Measurements from ENCODE around the gene TRIM31. TPM values are rescaled to one million over a fixed set of nuclear protein-coding genes. Genes with fewer than 3 reads are reported as not detected.

TRIM31 gene
- polyA plus RNA-seq, 1 donor from 2014 or later, result not detected

- Histone ChIP-seq H3K27me3 (ENCODE audit: insufficient read depth, low read depth, low read length) (no peaks in the 10 kb centered on the region), H3K9me2 (ENCODE audit: insufficient read depth, low read length) (no peaks in the 10 kb centered on the region), H3K9me3 (ENCODE audit: low read length) (no peaks in the 10 kb centered on the region), H2AFZ (ENCODE audit: low read depth, low read length) (peak within 1 kb of the TSS; percentile 93), H3K4me2 (ENCODE audit: low read length) (peak within 1 kb of the TSS; percentile 98), H3K4me3 (ENCODE audit: low read length) (peak within 1 kb of the TSS; percentile 89), H3K36me3 (ENCODE audit: insufficient read depth, low read length) (no peaks in the 10 kb centered on the region), H3F3A (ENCODE audit: insufficient read depth, low read length, poor library complexity, severe bottlenecking) (peaks cover 7% of the 10 kb centered on the region), H4K20me1 (ENCODE audit: insufficient read depth) (no peaks in the 10 kb centered on the region), H3K27ac (ENCODE audit: low read length) (peak within 1 kb of the TSS; percentile 95), H3K79me2 (replicated peaks; ENCODE audit: insufficient read depth, low read length) (peaks cover 16% of the 10 kb centered on the region), H3K9ac (ENCODE audit: low read length) (peak within 1 kb of the TSS; percentile 93)
- peak; percentile 27 for TF ChIP-seq RAD21 (conservative IDR thresholded peaks at IDR 0.05)
- TF ChIP-seq EZH2 (IDR thresholded peaks at IDR 0.05; ENCODE audit: borderline replicate concordance, insufficient read depth, low read length, poor library complexity, severe bottlenecking), result no peak
- TF ChIP-seq SMC3 (conservative IDR thresholded peaks at IDR 0.05; ENCODE audit: poor library complexity), result peak; percentile 13
- TF ChIP-seq POLR2AphosphoS5 (IDR thresholded peaks at IDR 0.05), result peak; percentile 94
- no peak for TF ChIP-seq CTCF (IDR thresholded peaks at IDR 0.05; ENCODE audit: poor library complexity, severe bottlenecking)
- peak; percentile 71 for TF ChIP-seq MXI1 (conservative IDR thresholded peaks at IDR 0.05; ENCODE audit: poor library complexity, severe bottlenecking)
- peak; percentile 92 for TF ChIP-seq TAF1 (IDR thresholded peaks at IDR 0.05; ENCODE audit: low read depth)
- peak; percentile 65 for TF ChIP-seq EP300 (conservative IDR thresholded peaks at IDR 0.05; ENCODE audit: poor library complexity, severe bottlenecking)
- TF ChIP-seq REST (IDR thresholded peaks at IDR 0.05; ENCODE audit: borderline replicate concordance), result no peak
These were observed 51.6 kb downstream of the TRIM31 start, which contains the start of gene POLR1H for GRCh38 chr6:30061092-30061857. Gene POLR1H (plus strand): TSS chr6:30061265. CDS start chr6:30061525, 260 bp downstream.

- Histone ChIP-seq H3K9me2 (ENCODE audit: insufficient read depth, low read length) (no peaks in the 10 kb centered on the region), H2AFZ (ENCODE audit: low read depth, low read length) (peak overlapping the region; percentile 93), H3K79me2 (replicated peaks; ENCODE audit: insufficient read depth, low read length) (peaks cover 16% of the 10 kb centered on the region), H4K20me1 (ENCODE audit: insufficient read depth) (no peaks in the 10 kb centered on the region), H3K9me3 (ENCODE audit: low read length) (no peaks in the 10 kb centered on the region), H3K27ac (ENCODE audit: low read length) (peak overlapping the region; percentile 95), H3K4me2 (ENCODE audit: low read length) (peak overlapping the region; percentile 98), H3K27me3 (ENCODE audit: insufficient read depth, low read depth, low read length) (no peaks in the 10 kb centered on the region), H3K36me3 (ENCODE audit: insufficient read depth, low read length) (no peaks in the 10 kb centered on the region), H3K9ac (ENCODE audit: low read length) (peak overlapping the region; percentile 93), H3K4me3 (ENCODE audit: low read length) (peak overlapping the region; percentile 89), H3F3A (ENCODE audit: insufficient read depth, low read length, poor library complexity, severe bottlenecking) (peaks cover 4% of the 10 kb centered on the region)
- TF ChIP-seq REST (IDR thresholded peaks at IDR 0.05; ENCODE audit: borderline replicate concordance), result peak; percentile 91
- no peak for TF ChIP-seq EP300 (conservative IDR thresholded peaks at IDR 0.05; ENCODE audit: poor library complexity, severe bottlenecking)
- no peak for TF ChIP-seq POLR2AphosphoS5 (IDR thresholded peaks at IDR 0.05)
- no peak for TF ChIP-seq MXI1 (conservative IDR thresholded peaks at IDR 0.05; ENCODE audit: poor library complexity, severe bottlenecking)
- no peak for TF ChIP-seq CTCF (IDR thresholded peaks at IDR 0.05; ENCODE audit: poor library complexity, severe bottlenecking)
These were observed 52.2 kb downstream of the TRIM31 start for GRCh38 chr6:30060606-30061091.

Data from neural cell (in vitro differentiated cells).